NOMO-1 treated with dmso at 0.1 percent for 144 hours (cell line): ENCODE measurements around the gene DDR1.

Source experiments
- DNase-seq: peaks from one replicate; lab custom pipeline; 2025; ENCODE audit not compliant: unreplicated experiment; lab: John Stamatoyannopoulos, UW

The DDR1 gene

DNA sequence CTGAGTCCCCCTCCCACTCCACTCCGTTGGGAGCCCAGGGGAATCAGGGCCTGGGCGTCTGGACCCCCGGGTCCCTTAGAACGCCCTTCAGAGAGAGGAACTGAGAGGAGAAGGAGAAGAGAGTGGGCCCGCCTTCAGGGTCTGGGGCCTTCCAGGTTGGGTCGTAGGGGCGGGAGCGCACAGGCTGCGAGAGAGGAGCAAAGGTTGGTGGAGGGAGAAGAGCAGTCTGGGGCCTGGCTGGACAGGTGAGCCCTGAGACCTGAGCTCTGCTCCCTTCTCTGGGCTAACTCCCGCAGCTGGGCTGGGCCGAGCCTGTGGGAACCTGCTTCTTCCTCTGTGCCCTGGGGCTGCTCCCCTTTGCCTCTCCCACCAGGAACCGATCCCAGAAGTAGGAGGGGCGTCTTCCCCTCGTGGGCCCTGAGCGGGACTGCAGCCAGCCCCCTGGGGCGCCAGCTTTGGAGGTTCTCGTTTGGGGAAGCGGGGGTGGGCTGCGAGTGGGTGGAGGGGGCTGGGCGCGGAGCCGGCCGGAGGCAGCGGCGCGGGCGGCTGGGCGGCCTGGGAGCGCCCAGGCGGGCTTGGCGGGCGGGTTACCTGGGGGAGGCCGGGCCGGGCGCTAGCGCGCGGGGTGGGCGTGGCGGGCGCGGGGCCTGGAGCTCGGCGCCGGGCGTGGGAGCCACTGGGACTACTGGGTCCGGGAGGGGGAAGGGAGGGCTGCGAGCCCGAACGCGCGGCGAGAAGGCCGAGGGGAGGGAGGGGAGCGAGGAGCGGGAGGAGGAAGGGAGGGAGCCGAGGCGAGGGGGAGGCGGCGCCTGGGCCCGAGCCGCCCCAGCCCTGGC, at the start of gene DDR1:
TSS of gene DDR1 (plus strand) at position 835 of the 836 bp plus-strand sequence. CDS start 4,211 bp downstream, outside the sequence.
- DNase-seq = no peak

DNA sequence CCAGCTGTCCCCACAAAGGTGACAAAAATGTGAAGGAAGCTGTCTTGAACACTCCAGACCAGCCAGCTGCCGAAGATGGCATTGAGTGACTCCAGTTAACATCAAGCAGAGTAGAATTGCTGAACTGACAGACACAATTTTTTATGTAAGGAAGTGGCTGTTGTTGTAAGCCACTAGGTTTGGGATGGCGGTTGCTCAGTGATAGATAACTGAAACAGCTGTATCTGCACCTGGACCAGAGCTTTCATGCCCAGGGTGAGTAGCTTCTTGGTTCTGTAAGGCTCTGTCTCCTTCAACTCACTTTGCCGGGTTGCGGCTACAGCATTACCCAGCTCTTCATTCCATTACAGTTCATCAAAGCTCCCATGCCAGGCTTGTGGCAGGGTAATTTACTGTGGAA, 49.7 kb upstream of the DDR1 start:
- DNase-seq = no peak

GRCh38 chr6:30835576-30835975, 48.7 kb upstream of the DDR1 start:
- no peak for DNase-seq

- no peak for DNase-seq
Measured at GRCh38 chr6:30836431-30836866, 47.9 kb upstream of the DDR1 start.

DNA sequence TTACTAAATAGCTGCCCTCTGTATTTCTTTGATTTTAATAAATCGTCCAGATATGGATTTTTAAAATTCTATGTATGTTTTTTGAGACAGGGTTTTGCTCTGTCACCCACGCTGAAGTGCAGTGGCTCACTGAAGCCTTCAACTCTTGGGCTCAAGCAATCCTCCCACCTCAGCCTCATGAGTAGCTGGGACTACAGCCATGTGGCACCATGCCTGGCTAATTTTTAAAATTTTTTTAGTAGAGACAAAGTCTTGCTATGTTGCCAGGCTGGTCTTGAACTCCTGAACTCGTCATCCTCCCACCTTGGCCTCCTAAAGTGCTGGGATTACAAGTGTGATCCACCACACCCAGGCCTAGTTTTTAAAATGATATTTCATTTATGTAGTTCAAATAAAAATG, 47.4 kb upstream of the DDR1 start:
- DNase-seq = no peak

DNA sequence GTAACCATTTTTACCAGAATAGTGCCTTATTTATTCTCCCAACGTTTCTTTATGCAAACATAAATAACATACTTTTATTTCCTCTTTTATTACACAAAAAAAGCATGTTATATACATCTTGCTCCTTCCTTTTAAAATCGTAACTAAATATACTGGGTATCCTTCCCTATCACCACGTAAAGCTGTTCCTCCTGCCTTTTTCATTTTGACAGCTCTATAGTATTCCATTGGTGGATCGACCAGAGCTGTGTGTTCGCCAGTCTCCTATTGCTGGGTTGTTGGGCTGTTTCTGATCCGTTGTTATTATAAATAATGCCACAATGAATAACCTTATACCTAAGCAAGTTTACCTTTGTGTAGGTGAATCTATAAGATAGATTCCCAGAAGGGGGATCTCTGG, 46.9 kb upstream of the DDR1 start:
- DNase-seq = no peak

DNA sequence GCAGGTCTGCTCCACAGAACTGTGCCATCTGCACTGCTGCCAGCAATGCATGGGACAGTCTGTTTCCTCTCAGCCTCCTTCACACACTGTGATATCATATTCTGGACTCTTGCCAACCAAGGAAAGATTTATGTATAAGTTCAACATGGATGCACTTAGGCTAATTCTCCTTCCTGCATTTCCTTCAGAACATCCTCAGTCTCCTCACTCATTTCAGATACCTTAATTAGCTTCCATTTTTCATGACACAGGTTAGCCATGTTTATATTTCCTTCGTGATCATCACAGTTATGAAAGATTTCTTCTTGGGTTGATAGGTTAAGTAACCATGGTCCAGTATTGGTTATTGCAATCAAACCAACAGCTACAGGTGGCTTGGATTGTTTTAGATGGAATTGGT, 46.4 kb upstream of the DDR1 start:
- DNase-seq = no peak

DNA sequence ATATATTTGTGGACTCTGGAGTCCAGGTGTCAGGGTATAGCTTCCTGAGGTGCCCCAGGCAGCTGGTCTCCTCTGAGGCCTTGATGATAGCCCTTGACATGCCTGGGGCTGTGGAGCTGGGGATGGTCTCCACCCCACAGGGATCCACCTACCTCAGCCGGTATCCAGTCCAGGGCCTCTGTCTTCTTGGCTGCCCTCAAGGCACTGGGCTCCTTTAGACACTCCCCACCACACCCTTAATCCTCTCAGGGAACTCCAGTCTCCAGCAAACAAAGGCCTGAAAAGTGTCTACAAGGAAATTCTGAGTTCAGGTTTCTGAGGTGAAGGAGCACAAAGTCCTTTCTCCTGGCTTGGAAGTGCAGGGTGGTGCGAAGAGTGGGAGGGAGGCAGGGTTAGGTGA, 44.6 kb upstream of the DDR1 start:
- no peak for DNase-seq

- no peak for DNase-seq
Measured at GRCh38 chr6:30840084-30840934, 44.0 kb upstream of the DDR1 start.

- no peak for DNase-seq
Measured at GRCh38 chr6:30840935-30841643, 43.2 kb upstream of the DDR1 start.

GRCh38 chr6:30841644-30842504, 42.4 kb upstream of the DDR1 start:
- no peak for DNase-seq

DNA sequence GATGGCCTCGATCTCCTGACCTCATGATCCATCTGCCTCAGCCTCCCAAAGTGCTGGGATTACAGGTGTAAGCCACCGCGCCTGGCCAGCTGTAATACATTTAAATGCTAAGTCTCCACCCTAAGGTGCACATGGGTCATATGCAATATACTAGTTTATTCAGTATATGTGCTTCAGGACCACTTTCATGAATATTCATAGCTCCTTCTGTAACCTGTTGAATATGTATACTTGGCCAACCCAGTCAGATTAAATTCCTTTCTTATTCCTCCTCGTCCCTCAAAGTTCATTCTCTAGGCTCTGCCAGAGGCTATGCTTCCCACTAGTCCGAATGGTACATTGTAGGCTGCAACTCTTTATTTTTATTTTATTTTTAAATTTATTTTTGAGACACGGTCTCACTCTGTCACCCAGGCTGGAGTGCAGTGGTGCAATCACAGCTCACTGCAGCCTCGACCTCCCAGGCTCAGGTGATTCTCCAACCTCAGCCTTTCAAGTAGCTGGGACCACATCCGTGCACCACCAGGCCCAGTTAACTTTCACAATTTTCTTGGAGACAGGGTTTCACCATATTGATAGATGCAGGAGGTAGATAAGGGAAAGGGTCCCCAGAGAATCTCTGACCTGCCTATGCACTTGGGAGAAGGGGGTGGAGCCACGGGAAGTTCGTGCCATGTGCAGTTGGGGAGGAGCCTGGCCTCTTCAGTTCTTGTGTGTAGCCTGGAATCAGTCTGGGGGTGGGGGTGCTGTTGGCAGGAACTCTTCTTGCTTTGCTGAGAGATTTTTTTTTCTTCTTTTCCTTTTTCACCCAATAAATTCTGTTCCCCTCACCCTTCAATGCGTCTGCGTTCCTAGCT, 41.3 kb upstream of the DDR1 start:
- DNase-seq = no peak

DNA sequence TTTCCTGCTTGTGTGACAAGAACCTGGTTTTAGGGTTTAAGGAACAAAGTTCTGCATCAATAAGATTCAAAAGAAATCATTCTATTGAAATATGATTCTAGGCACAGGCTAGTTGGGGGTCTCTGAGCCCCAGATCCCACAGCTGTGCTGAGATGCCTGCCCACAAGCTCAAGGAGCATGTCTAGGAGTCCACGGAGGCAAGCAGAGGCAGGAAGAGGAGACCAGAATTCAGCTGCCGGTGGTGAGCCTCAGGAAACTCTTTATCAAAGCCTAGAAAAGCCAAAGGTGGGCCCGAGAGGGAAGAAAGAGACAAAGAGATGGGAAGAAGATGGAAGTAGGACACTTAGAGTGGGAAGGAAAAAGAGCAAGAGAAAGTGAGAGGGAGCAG, 40.7 kb upstream of the DDR1 start:
- DNase-seq = no peak

GRCh38 chr6:30844118-30844535, 40.2 kb upstream of the DDR1 start:
- no peak for DNase-seq

- no peak for DNase-seq
Measured at GRCh38 chr6:30845183-30845582, 39.1 kb upstream of the DDR1 start.

DNA sequence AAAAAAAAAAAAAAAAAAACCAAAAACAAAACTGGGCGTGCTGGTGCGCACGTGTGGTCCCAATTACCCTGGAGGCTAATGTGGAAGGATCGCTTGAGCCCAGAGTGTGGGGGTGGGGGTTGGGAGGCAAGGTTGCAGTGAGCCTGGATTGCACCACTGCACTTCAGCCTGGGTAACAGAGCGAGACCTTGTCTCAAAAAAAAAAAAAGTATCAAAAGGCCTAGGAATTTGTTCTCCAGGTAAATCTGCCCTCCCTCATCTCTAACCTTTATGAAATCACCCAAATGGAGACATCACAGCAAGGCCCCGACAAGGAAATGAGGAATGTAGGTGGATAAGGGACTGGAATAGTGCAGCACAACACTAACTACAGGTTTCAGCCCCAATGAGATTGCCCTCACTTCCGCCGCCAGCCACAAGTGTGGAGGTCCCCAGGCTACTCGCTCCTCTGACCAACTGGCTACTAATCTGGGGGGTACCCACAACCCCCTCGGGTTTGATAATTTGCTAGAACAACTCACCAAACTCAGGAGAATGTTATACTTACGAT, 36.8 kb upstream of the DDR1 start:
- no peak for DNase-seq

DNA sequence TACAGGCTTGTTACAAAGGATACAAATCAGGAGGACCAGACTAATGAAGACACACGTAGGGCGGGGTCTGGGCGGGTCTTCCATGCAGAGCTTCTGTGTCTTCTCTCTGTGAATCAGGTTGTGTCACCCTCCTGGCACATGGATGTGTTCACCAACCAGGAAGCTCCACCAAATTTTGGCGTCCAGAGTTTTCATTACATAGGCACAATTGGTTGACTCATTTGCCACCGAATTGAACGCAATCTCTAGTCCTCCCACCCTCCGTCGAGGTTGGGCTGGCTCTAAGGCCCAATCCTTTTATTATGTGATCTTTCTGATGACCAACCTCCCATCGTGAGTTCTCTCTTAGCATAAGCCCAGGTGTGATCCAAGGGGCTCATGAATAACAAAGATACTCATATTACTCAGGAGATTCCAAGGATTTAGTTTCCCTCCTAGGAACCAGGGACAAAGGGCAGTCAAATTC, 36.3 kb upstream of the DDR1 start:
- DNase-seq = no peak

DNA sequence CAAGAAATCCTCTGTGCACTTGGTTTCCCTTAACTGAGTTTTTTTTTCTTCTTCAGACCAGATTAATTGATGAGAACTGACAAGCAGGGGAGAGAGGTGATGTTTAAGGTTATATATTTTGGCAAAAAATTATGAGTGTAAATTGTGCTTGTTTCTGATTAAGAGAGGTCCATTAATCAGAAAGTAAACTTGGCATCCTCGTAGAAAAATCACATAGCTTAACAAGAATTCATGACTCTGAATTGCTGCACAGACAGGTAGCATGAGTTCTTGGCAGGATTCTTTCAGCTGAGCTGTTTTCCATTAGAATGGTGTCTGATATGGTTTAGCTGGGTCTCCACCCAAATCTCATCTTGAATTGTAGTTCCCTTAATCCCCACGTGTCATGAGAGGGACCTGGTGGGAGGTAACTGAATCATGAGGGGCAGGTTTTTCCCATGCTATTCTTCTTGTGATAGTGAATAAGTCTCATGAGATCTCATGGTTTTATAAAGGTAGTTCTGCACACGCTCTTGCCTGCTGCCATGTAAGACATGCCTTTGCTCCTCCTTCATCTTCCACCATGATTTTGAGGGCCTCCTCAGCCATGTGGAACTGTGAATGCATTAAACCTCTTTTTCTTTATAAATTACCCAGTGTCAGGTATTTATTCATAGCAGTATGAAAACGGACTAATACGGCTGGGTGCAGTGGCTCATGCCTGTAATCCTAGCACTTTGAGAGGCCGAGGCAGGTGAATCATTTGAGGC, 34.2 kb upstream of the DDR1 start:
- no peak for DNase-seq
